ENCODE results near the gene KCTD15.

GRCh38 chr19:33821871-33822270 is 25.2 kb downstream of the KCTD15 start:
- TF ChIP-seq POLR2A (IDR thresholded peaks at IDR 0.05; ENCODE audit: low read depth) (no peak), POLR2AphosphoS5 (IDR thresholded peaks at IDR 0.05) (no peak)

Measured in esophagus muscularis mucosa (tissue), 2 donors.